ENCODE results near the gene SLC26A8. TPM values are rescaled to one million over a fixed set of nuclear protein-coding genes. Genes with fewer than 3 reads are reported as not detected.
"Not testable (repeated sequence)": the region's sequence is repeated elsewhere in the genome, so short reads cannot be mapped to it uniquely, and the experiment has no call there.

Gene SLC26A8
- total RNA-seq, 1 donor from 2014 or later = 0.20 TPM

- DNase-seq = no peak
Observed at GRCh38 chr6:35943390-35943789, 81.1 kb downstream of the SLC26A8 start.

GRCh38 chr6:35942355-35942754 lies 82.1 kb downstream of the SLC26A8 start:
- DNase-seq = no peak

GRCh38 chr6:35941170-35941569 lies 83.3 kb downstream of the SLC26A8 start:
- not testable (repeated sequence) for DNase-seq

GRCh38 chr6:35940014-35940413 lies 84.4 kb downstream of the SLC26A8 start:
- DNase-seq = not testable (repeated sequence)

- DNase-seq = not testable (repeated sequence)
Observed at GRCh38 chr6:35939259-35939658, 85.2 kb downstream of the SLC26A8 start.

- no peak for DNase-seq
Observed at GRCh38 chr6:35936681-35937359, 87.6 kb downstream of the SLC26A8 start.

GRCh38 chr6:35935469-35935868 lies 89.0 kb downstream of the SLC26A8 start:
- DNase-seq = no peak

GRCh38 chr6:35933844-35934243 lies 90.6 kb downstream of the SLC26A8 start:
- no peak for DNase-seq

GRCh38 chr6:35931873-35932272 lies 92.6 kb downstream of the SLC26A8 start:
- DNase-seq = not testable (repeated sequence)

- no peak for DNase-seq
Observed at GRCh38 chr6:35931120-35931561, 93.3 kb downstream of the SLC26A8 start.

- DNase-seq = no peak
Observed at GRCh38 chr6:35929601-35930000, 94.8 kb downstream of the SLC26A8 start.

- DNase-seq = no peak
Observed at GRCh38 chr6:35926509-35927215, 97.8 kb downstream of the SLC26A8 start.

- no peak for DNase-seq
Observed at GRCh38 chr6:35925961-35926360, 98.5 kb downstream of the SLC26A8 start.

GRCh38 chr6:35924146-35924545 lies 100.3 kb downstream of the SLC26A8 start:
- no peak for DNase-seq

- DNase-seq = no peak
Observed at GRCh38 chr6:35922139-35922554, 102.3 kb downstream of the SLC26A8 start.

GRCh38 chr6:35920793-35921732 lies 103.4 kb downstream of the SLC26A8 start, which contains the start of gene SRPK1:
SRPK1 (minus strand) TSS chr6:35921098; CDS start chr6:35921056, 42 bp downstream.
- DNase-seq = peak; percentile 16

GRCh38 chr6:35919827-35920751 lies 104.4 kb downstream of the SLC26A8 start:
- no peak for DNase-seq

- no peak for DNase-seq
Observed at GRCh38 chr6:35919085-35919826, 105.2 kb downstream of the SLC26A8 start.

GRCh38 chr6:35916893-35917292 lies 107.5 kb downstream of the SLC26A8 start:
- DNase-seq = not testable (repeated sequence)

- DNase-seq = no peak
Observed at GRCh38 chr6:35916056-35916455, 108.4 kb downstream of the SLC26A8 start.

- no peak for DNase-seq
Observed at GRCh38 chr6:35914536-35914935, 109.9 kb downstream of the SLC26A8 start.
